Suprapubic skin (tissue), 4 donors: ENCODE data around the gene ELMO1.
A peak's percentile ranks its signal among the peaks of the same experiment; 100 is the strongest.

Experiments
- EP300 ChIP-seq: sonication (generic); formaldehyde crosslinking; IDR thresholded peaks from one replicate; pipeline ENCODE4 v1.6.1; 2017; ENCODE audit warnings: antibody characterized with exemption
- POLR2A ChIP-seq, 2 donors: fragments of 450-650 bp; IDR thresholded peaks; one replicate each; pipeline ENCODE4 v1.6.1; 2017; ENCODE audit warnings: antibody characterized with exemption in 2 of 2, mild to moderate bottlenecking in 2 of 2, moderate library complexity in 2 of 2
- POLR2AphosphoS5 ChIP-seq, 3 donors: sonication (generic); formaldehyde crosslinking; IDR thresholded peaks; one replicate each; pipeline ENCODE4 v1.6.1; 2017; ENCODE audit warnings: antibody characterized with exemption in 3 of 3
- TF ChIP-seq, protein P1 (sequence below), 2 donors: fragments of 200-600 bp in 1 of 2; fragments of 450-650 bp in 1 of 2; sonication (generic) in 1 of 2; IDR thresholded peaks; one replicate each; pipeline ENCODE4 v1.5.1; 2016 to 2019; ENCODE audit warnings: antibody characterized with exemption in 2 of 2, mild to moderate bottlenecking in 1 of 2, moderate library complexity in 1 of 2

GRCh38 chr7:37448636-37449361 is at the start of gene ELMO1:
- TF ChIP-seq, protein P1, sequence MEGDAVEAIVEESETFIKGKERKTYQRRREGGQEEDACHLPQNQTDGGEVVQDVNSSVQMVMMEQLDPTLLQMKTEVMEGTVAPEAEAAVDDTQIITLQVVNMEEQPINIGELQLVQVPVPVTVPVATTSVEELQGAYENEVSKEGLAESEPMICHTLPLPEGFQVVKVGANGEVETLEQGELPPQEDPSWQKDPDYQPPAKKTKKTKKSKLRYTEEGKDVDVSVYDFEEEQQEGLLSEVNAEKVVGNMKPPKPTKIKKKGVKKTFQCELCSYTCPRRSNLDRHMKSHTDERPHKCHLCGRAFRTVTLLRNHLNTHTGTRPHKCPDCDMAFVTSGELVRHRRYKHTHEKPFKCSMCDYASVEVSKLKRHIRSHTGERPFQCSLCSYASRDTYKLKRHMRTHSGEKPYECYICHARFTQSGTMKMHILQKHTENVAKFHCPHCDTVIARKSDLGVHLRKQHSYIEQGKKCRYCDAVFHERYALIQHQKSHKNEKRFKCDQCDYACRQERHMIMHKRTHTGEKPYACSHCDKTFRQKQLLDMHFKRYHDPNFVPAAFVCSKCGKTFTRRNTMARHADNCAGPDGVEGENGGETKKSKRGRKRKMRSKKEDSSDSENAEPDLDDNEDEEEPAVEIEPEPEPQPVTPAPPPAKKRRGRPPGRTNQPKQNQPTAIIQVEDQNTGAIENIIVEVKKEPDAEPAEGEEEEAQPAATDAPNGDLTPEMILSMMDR (IDR thresholded peaks at IDR 0.05) = peak; percentile 24 to 53
- TF ChIP-seq POLR2A (IDR thresholded peaks at IDR 0.05) (peak; percentile 49 to 70), EP300 (no peak), POLR2AphosphoS5 (IDR thresholded peaks at IDR 0.05) (peak in 1 of 3 donors; percentile 15)
